HEK293 (cell line): ENCODE measurements around the gene NCKAP5.

ENCODE experiments used
- CTCF ChIA-PET: fragments of 350-600 bp; formaldehyde crosslinking; extraction: SDS; loops from one replicate; lab custom pipeline; 2021; ENCODE audit warnings: antibody characterized with exemption; lab: Yijun Ruan, JAX
- POLR2A ChIA-PET: fragments of 300-600 bp; formaldehyde crosslinking; extraction: SDS; loops from one replicate; lab custom pipeline; 2020; ENCODE audit warnings: antibody characterized with exemption, inconsistent platforms; lab: Yijun Ruan, JAX
- H3K27ac ChIP-seq: fragments of 200-500 bp; sonication (Bioruptor generic); 2 replicates; pipeline ENCODE4 v1.5.1; 2014; ENCODE audit warnings: low read depth, low read length, control low read depth, inconsistent platforms; ENCODE audit errors: extremely low read depth
- H3K36me3 ChIP-seq, 2 experiments: fragments of 200-500 bp in 1 of 2; sonication (Bioruptor generic) in 1 of 2; 1 replicate in 1 of 2; 2 replicates in 1 of 2; pipeline ENCODE4 v1.5.1; 2014 to 2017; ENCODE audit warnings: inconsistent platforms in 2 of 2, low read length in 2 of 2; ENCODE audit not compliant: control insufficient read depth in 2 of 2, insufficient read depth in 1 of 2
- H3K4me1 ChIP-seq: fragments of 200-500 bp; sonication (Bioruptor generic); 2 replicates; pipeline ENCODE4 v1.5.1; 2014; ENCODE audit warnings: mild to moderate bottlenecking, low read length, inconsistent platforms; ENCODE audit not compliant: control insufficient read depth, insufficient read depth
- H3K4me3 ChIP-seq: 2 replicates; pipeline ENCODE4 v1.5.1; 2011; ENCODE audit warnings: low read depth, mild to moderate bottlenecking, control low read depth, low read length, moderate library complexity
- H3K9me3 ChIP-seq: fragments of 200-500 bp; sonication (Bioruptor generic); 2 replicates; pipeline ENCODE4 v1.5.1; 2014; ENCODE audit warnings: low read depth, low read length, inconsistent platforms; ENCODE audit not compliant: control insufficient read depth, insufficient read depth
- REPIN1 ChIP-seq: fragments of 450-650 bp; formaldehyde crosslinking; IDR thresholded peaks from 2 replicates; pipeline ENCODE4 v1.5.1; 2017; ENCODE audit warnings: missing biosample characterization, missing genetic modification characterization, low read depth
- TCF7L2 ChIP-seq: IDR thresholded peaks from 2 replicates; pipeline ENCODE4 v1.6.1; 2011; ENCODE audit warnings: low read depth, mild to moderate bottlenecking, inconsistent platforms, low read length, moderate library complexity, borderline replicate concordance
- YY2 ChIP-seq: fragments of 450-650 bp; formaldehyde crosslinking; IDR thresholded peaks from 2 replicates; pipeline ENCODE4 v1.5.1; 2016; ENCODE audit warnings: missing biosample characterization, missing genetic modification characterization
- ZNF138 ChIP-seq: fragments of 450-650 bp; formaldehyde crosslinking; IDR thresholded peaks from 2 replicates; pipeline ENCODE4 v1.5.1; 2016; ENCODE audit warnings: missing biosample characterization, missing genetic modification characterization, borderline replicate concordance
- ZNF394 ChIP-seq: fragments of 450-650 bp; formaldehyde crosslinking; IDR thresholded peaks from 2 replicates; pipeline ENCODE4 v1.5.1; 2016; ENCODE audit warnings: missing biosample characterization, missing genetic modification characterization, mild to moderate bottlenecking, moderate library complexity, borderline replicate concordance
- ZNF521 ChIP-seq: fragments of 450-650 bp; formaldehyde crosslinking; IDR thresholded peaks from 2 replicates; pipeline ENCODE4 v1.5.1; 2017; ENCODE audit warnings: missing biosample characterization, mild to moderate bottlenecking, missing genetic modification characterization
- ZNF530 ChIP-seq: fragments of 450-650 bp; formaldehyde crosslinking; IDR thresholded peaks from 2 replicates; pipeline ENCODE4 v1.5.1; 2016; ENCODE audit warnings: low read depth, missing biosample characterization, missing genetic modification characterization
- ZNF777 ChIP-seq: fragments of 450-650 bp; formaldehyde crosslinking; IDR thresholded peaks from 2 replicates; pipeline ENCODE4 v1.5.1; 2017; ENCODE audit warnings: missing biosample characterization, missing genetic modification characterization, borderline replicate concordance
- ZNF791 ChIP-seq: fragments of 450-650 bp; formaldehyde crosslinking; IDR thresholded peaks from 2 replicates; pipeline ENCODE4 v1.5.1; 2016; ENCODE audit warnings: missing biosample characterization, missing genetic modification characterization
- TF ChIP-seq, protein P1 (sequence below): fragments of 450-650 bp; formaldehyde crosslinking; IDR thresholded peaks from 2 replicates; pipeline ENCODE4 v1.5.1; 2016; ENCODE audit warnings: missing biosample characterization, missing genetic modification characterization, borderline replicate concordance
- TF ChIP-seq, protein P2 (sequence below): fragments of 450-650 bp; formaldehyde crosslinking; IDR thresholded peaks from 2 replicates; pipeline ENCODE4 v1.5.1; 2016; ENCODE audit warnings: missing biosample characterization, missing genetic modification characterization
- TF ChIP-seq, protein P3 (sequence below): fragments of 450-650 bp; formaldehyde crosslinking; IDR thresholded peaks from 2 replicates; pipeline ENCODE4 v1.5.1; 2016; ENCODE audit warnings: missing biosample characterization, missing genetic modification characterization
- TF ChIP-seq, protein P4 (sequence below): fragments of 450-650 bp; formaldehyde crosslinking; IDR thresholded peaks from 2 replicates; pipeline ENCODE4 v1.5.0; 2017; ENCODE audit warnings: missing biosample characterization, missing genetic modification characterization, borderline replicate concordance
- TF ChIP-seq, protein P5 (sequence below): fragments of 450-650 bp; formaldehyde crosslinking; IDR thresholded peaks from 2 replicates; pipeline ENCODE4 v1.5.1; 2016; ENCODE audit warnings: missing biosample characterization, missing genetic modification characterization

The NCKAP5 gene

DNA sequence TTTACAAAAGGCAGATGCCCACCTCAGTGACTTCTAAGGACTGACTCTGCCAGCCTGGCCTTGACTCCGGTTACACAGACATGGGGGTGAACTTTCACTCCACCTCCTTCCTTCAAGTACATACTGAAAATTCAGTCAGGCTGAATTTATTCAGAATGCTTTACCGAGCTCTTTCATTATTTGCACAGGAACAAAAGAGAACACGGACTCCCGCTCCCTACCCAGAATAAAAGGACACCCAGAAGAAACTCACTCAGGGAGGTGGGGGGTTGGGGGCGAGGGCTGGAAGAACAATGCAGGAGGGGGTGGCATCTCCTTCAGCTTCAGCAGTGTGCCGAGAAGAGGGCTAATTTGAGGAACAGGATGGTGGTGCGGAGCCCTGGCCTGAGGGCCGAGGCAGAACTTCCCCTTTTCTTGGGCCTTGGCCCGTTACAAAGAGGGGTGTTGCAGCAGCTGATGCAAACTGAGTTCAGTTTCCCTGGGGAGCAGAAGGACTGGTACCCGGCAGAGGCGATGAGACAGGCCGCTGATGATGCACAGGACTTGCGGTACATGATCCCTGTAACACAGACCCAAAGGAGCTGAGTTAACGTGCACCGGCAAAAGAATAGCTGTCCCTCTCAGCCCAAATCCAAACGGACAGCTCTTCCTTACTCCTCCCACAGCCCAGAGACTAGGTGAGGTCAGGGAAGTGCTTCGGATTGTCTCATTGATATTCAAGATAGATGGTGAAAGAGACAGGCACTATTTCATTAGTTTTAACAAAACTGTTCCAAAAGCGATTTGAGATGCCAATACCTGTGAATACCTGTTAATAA lies 922.3 kb downstream of the NCKAP5 start:
- ChIA-PET POLR2A (no interaction called here), CTCF (interaction anchor here (0.8 kb wide), 1 partner anchor 23 kb away, joined by 3 read pairs; no protein-coding TSS in a partner anchor)
- Histone ChIP-seq H3K9me3 (no peaks in the 10 kb centered on the region), H3K36me3 (peaks cover 0 to 30% of the 10 kb centered on the region in 2 experiments; a peak in 1 of 3 replicates), H3K4me3 (no peak overlapping the region), H3K4me1 (no peaks in the 10 kb centered on the region), H3K27ac (no peak overlapping the region)
- TF ChIP-seq, protein P1, sequence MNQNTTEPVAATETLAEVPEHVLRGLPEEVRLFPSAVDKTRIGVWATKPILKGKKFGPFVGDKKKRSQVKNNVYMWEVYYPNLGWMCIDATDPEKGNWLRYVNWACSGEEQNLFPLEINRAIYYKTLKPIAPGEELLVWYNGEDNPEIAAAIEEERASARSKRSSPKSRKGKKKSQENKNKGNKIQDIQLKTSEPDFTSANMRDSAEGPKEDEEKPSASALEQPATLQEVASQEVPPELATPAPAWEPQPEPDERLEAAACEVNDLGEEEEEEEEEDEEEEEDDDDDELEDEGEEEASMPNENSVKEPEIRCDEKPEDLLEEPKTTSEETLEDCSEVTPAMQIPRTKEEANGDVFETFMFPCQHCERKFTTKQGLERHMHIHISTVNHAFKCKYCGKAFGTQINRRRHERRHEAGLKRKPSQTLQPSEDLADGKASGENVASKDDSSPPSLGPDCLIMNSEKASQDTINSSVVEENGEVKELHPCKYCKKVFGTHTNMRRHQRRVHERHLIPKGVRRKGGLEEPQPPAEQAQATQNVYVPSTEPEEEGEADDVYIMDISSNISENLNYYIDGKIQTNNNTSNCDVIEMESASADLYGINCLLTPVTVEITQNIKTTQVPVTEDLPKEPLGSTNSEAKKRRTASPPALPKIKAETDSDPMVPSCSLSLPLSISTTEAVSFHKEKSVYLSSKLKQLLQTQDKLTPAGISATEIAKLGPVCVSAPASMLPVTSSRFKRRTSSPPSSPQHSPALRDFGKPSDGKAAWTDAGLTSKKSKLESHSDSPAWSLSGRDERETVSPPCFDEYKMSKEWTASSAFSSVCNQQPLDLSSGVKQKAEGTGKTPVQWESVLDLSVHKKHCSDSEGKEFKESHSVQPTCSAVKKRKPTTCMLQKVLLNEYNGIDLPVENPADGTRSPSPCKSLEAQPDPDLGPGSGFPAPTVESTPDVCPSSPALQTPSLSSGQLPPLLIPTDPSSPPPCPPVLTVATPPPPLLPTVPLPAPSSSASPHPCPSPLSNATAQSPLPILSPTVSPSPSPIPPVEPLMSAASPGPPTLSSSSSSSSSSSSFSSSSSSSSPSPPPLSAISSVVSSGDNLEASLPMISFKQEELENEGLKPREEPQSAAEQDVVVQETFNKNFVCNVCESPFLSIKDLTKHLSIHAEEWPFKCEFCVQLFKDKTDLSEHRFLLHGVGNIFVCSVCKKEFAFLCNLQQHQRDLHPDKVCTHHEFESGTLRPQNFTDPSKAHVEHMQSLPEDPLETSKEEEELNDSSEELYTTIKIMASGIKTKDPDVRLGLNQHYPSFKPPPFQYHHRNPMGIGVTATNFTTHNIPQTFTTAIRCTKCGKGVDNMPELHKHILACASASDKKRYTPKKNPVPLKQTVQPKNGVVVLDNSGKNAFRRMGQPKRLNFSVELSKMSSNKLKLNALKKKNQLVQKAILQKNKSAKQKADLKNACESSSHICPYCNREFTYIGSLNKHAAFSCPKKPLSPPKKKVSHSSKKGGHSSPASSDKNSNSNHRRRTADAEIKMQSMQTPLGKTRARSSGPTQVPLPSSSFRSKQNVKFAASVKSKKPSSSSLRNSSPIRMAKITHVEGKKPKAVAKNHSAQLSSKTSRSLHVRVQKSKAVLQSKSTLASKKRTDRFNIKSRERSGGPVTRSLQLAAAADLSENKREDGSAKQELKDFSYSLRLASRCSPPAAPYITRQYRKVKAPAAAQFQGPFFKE (tag by site-specific recombination), result no peak
- TF ChIP-seq, protein P2, sequence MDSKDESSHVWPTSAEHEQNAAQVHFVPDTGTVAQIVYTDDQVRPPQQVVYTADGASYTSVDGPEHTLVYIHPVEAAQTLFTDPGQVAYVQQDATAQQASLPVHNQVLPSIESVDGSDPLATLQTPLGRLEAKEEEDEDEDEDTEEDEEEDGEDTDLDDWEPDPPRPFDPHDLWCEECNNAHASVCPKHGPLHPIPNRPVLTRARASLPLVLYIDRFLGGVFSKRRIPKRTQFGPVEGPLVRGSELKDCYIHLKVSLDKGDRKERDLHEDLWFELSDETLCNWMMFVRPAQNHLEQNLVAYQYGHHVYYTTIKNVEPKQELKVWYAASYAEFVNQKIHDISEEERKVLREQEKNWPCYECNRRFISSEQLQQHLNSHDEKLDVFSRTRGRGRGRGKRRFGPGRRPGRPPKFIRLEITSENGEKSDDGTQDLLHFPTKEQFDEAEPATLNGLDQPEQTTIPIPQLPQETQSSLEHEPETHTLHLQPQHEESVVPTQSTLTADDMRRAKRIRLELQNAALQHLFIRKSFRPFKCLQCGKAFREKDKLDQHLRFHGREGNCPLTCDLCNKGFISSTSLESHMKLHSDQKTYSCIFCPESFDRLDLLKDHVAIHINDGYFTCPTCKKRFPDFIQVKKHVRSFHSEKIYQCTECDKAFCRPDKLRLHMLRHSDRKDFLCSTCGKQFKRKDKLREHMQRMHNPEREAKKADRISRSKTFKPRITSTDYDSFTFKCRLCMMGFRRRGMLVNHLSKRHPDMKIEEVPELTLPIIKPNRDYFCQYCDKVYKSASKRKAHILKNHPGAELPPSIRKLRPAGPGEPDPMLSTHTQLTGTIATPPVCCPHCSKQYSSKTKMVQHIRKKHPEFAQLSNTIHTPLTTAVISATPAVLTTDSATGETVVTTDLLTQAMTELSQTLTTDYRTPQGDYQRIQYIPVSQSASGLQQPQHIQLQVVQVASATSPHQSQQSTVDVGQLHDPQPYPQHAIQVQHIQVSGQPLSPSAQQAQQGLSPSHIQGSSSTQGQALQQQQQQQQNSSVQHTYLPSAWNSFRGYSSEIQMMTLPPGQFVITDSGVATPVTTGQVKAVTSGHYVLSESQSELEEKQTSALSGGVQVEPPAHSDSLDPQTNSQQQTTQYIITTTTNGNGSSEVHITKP (tag by site-specific recombination), result no peak
- TF ChIP-seq ZNF138 (tag by site-specific recombination), result no peak
- TF ChIP-seq ZNF530 (tag by site-specific recombination), result no peak
- no peak for TF ChIP-seq TCF7L2

DNA sequence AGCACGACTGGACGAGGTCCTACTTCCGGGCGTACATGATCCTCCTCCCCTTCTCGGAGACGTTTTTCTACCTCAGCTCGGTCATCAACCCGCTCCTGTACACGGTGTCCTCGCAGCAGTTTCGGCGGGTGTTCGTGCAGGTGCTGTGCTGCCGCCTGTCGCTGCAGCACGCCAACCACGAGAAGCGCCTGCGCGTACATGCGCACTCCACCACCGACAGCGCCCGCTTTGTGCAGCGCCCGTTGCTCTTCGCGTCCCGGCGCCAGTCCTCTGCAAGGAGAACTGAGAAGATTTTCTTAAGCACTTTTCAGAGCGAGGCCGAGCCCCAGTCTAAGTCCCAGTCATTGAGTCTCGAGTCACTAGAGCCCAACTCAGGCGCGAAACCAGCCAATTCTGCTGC lies 923.1 kb downstream of the NCKAP5 start:
- H3K4me1 ChIP-seq, result no peaks in the 10 kb centered on the region
- no peak overlapping the region for H3K27ac ChIP-seq
- no peaks in the 10 kb centered on the region for H3K9me3 ChIP-seq
- POLR2A ChIA-PET, result no interaction called here
- peaks cover 0 to 30% of the 10 kb centered on the region in 2 experiments; a peak in 1 of 3 replicates for H3K36me3 ChIP-seq
- CTCF ChIA-PET, result no interaction called here
- H3K4me3 ChIP-seq, result no peak overlapping the region
- TF ChIP-seq, protein P3, sequence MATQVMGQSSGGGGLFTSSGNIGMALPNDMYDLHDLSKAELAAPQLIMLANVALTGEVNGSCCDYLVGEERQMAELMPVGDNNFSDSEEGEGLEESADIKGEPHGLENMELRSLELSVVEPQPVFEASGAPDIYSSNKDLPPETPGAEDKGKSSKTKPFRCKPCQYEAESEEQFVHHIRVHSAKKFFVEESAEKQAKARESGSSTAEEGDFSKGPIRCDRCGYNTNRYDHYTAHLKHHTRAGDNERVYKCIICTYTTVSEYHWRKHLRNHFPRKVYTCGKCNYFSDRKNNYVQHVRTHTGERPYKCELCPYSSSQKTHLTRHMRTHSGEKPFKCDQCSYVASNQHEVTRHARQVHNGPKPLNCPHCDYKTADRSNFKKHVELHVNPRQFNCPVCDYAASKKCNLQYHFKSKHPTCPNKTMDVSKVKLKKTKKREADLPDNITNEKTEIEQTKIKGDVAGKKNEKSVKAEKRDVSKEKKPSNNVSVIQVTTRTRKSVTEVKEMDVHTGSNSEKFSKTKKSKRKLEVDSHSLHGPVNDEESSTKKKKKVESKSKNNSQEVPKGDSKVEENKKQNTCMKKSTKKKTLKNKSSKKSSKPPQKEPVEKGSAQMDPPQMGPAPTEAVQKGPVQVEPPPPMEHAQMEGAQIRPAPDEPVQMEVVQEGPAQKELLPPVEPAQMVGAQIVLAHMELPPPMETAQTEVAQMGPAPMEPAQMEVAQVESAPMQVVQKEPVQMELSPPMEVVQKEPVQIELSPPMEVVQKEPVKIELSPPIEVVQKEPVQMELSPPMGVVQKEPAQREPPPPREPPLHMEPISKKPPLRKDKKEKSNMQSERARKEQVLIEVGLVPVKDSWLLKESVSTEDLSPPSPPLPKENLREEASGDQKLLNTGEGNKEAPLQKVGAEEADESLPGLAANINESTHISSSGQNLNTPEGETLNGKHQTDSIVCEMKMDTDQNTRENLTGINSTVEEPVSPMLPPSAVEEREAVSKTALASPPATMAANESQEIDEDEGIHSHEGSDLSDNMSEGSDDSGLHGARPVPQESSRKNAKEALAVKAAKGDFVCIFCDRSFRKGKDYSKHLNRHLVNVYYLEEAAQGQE, result no peak
- no peak for TF ChIP-seq ZNF777 (tag by site-specific recombination)
- TF ChIP-seq REPIN1 (tag by site-specific recombination), result no peak
- no peak for TF ChIP-seq TCF7L2
- no peak for TF ChIP-seq ZNF521 (tag by site-specific recombination)
- TF ChIP-seq, protein P4, sequence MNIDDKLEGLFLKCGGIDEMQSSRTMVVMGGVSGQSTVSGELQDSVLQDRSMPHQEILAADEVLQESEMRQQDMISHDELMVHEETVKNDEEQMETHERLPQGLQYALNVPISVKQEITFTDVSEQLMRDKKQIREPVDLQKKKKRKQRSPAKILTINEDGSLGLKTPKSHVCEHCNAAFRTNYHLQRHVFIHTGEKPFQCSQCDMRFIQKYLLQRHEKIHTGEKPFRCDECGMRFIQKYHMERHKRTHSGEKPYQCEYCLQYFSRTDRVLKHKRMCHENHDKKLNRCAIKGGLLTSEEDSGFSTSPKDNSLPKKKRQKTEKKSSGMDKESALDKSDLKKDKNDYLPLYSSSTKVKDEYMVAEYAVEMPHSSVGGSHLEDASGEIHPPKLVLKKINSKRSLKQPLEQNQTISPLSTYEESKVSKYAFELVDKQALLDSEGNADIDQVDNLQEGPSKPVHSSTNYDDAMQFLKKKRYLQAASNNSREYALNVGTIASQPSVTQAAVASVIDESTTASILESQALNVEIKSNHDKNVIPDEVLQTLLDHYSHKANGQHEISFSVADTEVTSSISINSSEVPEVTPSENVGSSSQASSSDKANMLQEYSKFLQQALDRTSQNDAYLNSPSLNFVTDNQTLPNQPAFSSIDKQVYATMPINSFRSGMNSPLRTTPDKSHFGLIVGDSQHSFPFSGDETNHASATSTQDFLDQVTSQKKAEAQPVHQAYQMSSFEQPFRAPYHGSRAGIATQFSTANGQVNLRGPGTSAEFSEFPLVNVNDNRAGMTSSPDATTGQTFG (tag by site-specific recombination), result no peak
- no peak for TF ChIP-seq ZNF791 (tag by site-specific recombination)
- TF ChIP-seq, protein P5, sequence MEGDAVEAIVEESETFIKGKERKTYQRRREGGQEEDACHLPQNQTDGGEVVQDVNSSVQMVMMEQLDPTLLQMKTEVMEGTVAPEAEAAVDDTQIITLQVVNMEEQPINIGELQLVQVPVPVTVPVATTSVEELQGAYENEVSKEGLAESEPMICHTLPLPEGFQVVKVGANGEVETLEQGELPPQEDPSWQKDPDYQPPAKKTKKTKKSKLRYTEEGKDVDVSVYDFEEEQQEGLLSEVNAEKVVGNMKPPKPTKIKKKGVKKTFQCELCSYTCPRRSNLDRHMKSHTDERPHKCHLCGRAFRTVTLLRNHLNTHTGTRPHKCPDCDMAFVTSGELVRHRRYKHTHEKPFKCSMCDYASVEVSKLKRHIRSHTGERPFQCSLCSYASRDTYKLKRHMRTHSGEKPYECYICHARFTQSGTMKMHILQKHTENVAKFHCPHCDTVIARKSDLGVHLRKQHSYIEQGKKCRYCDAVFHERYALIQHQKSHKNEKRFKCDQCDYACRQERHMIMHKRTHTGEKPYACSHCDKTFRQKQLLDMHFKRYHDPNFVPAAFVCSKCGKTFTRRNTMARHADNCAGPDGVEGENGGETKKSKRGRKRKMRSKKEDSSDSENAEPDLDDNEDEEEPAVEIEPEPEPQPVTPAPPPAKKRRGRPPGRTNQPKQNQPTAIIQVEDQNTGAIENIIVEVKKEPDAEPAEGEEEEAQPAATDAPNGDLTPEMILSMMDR (tag by site-specific recombination), result no peak
- no peak for TF ChIP-seq YY2 (tag by site-specific recombination)
- no peak for TF ChIP-seq ZNF394 (tag by site-specific recombination)
